ENCODE results near the gene JAKMIP2. TPM values are rescaled to one million over a fixed set of nuclear protein-coding genes. Genes with fewer than 3 reads are reported as not detected.

The JAKMIP2 gene
- total RNA-seq, 1 experiment from 2014 or later = not detected

GRCh38 chr5:147617711-147618350 is 164.7 kb downstream of the JAKMIP2 start:
- DNase-seq (ENCODE audit: low read depth, low spot score) (no peak), ATAC-seq (no peak)
- RAD21 ChIA-PET (ENCODE audit: low non-redundant PET in 1 of 2, low total read pairs in 2 of 2, uncharacterized antibody in 2 of 2, unreplicated experiment in 2 of 2) = no interaction called here
- CTCF ChIA-PET = interaction anchor here (1.7 kb wide), 1 partner anchor 10 kb away, joined by 6 read pairs; no protein-coding TSS in a partner anchor
- Histone ChIP-seq H3K36me3 (ENCODE audit: control insufficient read depth in 1 of 2, insufficient read depth in 2 of 2, low read length in 2 of 2) (no peaks in the 10 kb centered on the region), H3K27ac (ENCODE audit: low read depth, low read length) (no peak overlapping the region), H3K79me2 (ENCODE audit: insufficient read depth, low read length) (no peaks in the 10 kb centered on the region), H3K27me3 (ENCODE audit: insufficient read depth, low read length) (no peaks in the 10 kb centered on the region), H3K4me3 (replicated peaks in 1 of 2; ENCODE audit: low read depth in 1 of 2, low read length in 2 of 2) (no peak overlapping the region), H4K20me1 (ENCODE audit: insufficient read depth) (no peaks in the 10 kb centered on the region), H3K9ac (ENCODE audit: low read length) (no peak overlapping the region), H3K4me2 (ENCODE audit: low read length) (no peak overlapping the region), H3K4me1 (ENCODE audit: control insufficient read depth in 1 of 2, insufficient read depth in 2 of 2, low read length in 2 of 2) (no peaks in the 10 kb centered on the region), H3K9me2 (ENCODE audit: insufficient read depth) (no peaks in the 10 kb centered on the region), H3K9me3 (ENCODE audit: control insufficient read depth in 1 of 2, insufficient read depth in 1 of 2, low read depth in 1 of 2, low read length in 2 of 2) (no peaks in the 10 kb centered on the region), H2AFZ (ENCODE audit: low read depth, low read length, poor library complexity, severe bottlenecking) (no peak overlapping the region)
- BruUV-seq (replicated peaks) = no TSS peak
- POLR2A ChIA-PET = no interaction called here
- TF ChIP-seq REST (IDR thresholded peaks at IDR 0.05; ENCODE audit: low read depth) = no peak
- no peak for TF ChIP-seq TCF7L2 (IDR thresholded peaks at IDR 0.05; ENCODE audit: borderline replicate concordance, extremely low read depth, insufficient read depth, insufficient read length)
- no peak for TF ChIP-seq ZBTB33 (IDR thresholded peaks at IDR 0.05; ENCODE audit: extremely low read depth, insufficient replicate concordance, low read length)
- TF ChIP-seq SRF (IDR thresholded peaks at IDR 0.05; ENCODE audit: low read depth) = no peak
- TF ChIP-seq ELF1 (IDR thresholded peaks at IDR 0.05; ENCODE audit: borderline replicate concordance, low read depth) = no peak
- TF ChIP-seq ZFX (IDR thresholded peaks at IDR 0.05) = no peak
- no peak for TF ChIP-seq SP1 (IDR thresholded peaks at IDR 0.05; ENCODE audit: low read depth)
- no peak for TF ChIP-seq EZH2phosphoT487 (IDR thresholded peaks at IDR 0.05; ENCODE audit: borderline replicate concordance)
- TF ChIP-seq POLR2A (IDR thresholded peaks at IDR 0.05; ENCODE audit: borderline replicate concordance, extremely low read depth, insufficient read depth, insufficient read length) = no peak
- TF ChIP-seq EZH2 (IDR thresholded peaks at IDR 0.05) = no peak
- no peak for TF ChIP-seq POLR2AphosphoS5 (IDR thresholded peaks at IDR 0.05; ENCODE audit: low read depth, low read length)
- TF ChIP-seq ZNF274 (IDR thresholded peaks at IDR 0.05; ENCODE audit: low read depth, low read length) = no peak
- TF ChIP-seq EGR1 (IDR thresholded peaks at IDR 0.05; ENCODE audit: low read depth) = no peak
- TF ChIP-seq FOSL1 (IDR thresholded peaks at IDR 0.05; ENCODE audit: low read depth) = no peak
- intact Hi-C loops (cut with micrococcal nuclease) = no loop called here

Data from HCT116 (cell line).